NCI-H2196 (cell line): ENCODE results near the gene CCDC43.
"Not testable (repeated sequence)": the region's sequence is repeated elsewhere in the genome, so short reads cannot be mapped to it uniquely, and the experiment has no call there.

Source experiments
- DNase-seq: peaks from one replicate; lab custom pipeline; 2025; ENCODE audit not compliant: unreplicated experiment; lab: John Stamatoyannopoulos, UW

Gene CCDC43

DNA sequence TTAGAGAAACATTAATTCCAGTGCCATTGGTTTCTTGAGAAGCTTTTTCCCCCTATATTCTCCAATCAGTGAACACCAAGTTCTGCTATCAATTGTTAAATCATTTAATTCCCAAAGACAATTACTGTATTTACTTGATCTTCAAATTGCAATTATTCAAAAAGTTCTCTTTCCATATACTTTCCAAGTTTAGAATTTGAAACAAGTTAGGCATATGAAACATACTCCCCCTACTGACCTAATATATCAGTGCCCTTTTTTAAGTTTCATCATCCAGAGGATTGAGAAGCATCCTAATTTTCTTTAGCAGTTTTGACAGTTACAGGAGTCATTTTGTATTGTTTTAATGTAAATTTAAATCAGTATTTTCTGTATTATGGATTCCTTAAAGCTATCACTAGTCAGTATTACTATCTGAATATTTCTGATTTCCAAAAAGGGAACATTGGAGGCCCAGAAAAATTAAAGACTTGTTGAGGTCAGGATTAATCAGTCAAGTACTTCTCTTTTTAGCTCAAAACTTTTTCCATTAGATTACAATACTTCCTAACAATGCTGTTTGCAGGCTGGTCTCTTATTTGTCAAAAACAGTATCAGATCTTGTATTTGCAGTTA is 17.0 kb downstream of the CCDC43 start:
- DNase-seq = peak; percentile 29

GRCh38 chr17:44666006-44666405 is 23.6 kb downstream of the CCDC43 start:
- DNase-seq = no peak

DNA sequence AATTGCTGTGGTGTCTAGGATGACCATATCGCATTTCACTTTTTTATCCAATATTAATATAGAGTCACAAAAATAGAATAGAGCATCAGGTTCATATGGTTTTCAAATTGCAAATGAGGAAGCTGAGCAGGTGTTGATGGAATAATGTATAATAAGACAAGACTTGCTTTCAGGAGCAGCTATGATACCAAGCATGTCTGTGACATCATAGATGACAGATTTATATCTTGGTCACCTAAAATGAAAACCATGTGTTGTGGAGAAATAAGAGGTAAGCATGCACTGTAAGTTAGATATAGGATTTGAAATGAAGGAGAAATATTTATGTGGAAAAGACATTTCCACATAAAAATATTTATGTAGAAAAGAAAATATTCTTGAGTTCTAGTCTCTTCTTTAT is 24.7 kb downstream of the CCDC43 start:
- no peak for DNase-seq

DNA sequence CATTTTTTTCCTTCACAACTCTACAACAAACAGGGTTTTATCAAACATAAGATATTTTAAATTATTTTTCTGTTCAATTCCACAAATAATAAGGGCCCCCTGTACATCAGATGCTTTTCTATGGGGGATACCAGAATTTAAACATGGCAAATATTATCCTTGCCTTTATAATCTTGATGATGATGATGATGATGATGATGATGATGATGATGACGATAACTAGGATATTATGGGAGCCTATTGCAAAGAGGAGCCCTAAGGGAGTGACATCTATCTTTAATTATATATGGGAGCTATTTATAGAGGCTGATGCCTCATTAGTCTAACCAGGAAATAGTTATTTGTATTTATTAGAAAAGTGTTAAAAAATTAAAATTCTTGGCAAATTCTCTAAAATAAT is 26.5 kb downstream of the CCDC43 start:
- DNase-seq = no peak

DNA sequence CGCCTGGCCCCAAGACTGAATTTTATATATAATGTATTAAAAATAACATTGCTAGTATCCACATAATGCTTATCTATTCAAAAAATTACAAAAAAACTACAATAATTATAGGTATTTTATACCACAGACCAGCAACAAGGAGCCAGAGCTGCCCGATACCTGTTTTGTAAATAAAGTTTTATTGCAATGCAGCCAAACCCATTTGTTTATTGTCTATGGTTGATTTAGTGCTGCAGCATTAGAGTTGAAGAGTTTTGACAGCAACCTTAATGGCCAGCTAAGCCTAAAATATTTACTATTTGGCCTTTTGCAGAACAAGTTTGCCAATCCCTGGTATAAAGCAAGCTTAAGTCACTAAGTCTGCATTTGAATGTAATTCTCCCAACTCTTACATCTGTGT is 27.7 kb downstream of the CCDC43 start:
- no peak for DNase-seq

GRCh38 chr17:44655983-44656710 is 33.4 kb downstream of the CCDC43 start, which contains the start of gene MEIOC:
MEIOC (plus strand) TSS chr17:44656468; CDS start chr17:44656614, 146 bp downstream.
- DNase-seq = peak; percentile 95

GRCh38 chr17:44653954-44654353 is 35.6 kb downstream of the CCDC43 start:
- no peak for DNase-seq

GRCh38 chr17:44653384-44653783 is 36.2 kb downstream of the CCDC43 start:
- no peak for DNase-seq

DNA sequence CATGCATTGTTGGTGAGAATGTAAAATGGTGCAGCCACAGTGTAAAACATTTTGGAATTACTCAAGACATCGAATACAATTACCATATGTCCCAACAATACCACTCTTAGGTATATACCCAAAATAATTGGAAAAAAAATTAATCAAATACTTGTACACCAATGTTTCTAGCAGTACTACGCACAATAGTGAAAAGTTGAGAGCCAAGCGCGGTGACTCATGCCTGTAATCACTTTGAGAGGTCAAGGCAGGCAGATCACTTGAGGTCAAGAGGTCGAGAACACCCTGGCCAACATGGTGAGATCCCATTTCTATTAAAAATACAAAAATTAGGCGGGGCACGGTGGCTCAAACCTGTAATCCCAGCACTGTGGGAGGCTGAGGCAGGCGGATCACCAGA is 36.8 kb downstream of the CCDC43 start:
- no peak for DNase-seq

DNA sequence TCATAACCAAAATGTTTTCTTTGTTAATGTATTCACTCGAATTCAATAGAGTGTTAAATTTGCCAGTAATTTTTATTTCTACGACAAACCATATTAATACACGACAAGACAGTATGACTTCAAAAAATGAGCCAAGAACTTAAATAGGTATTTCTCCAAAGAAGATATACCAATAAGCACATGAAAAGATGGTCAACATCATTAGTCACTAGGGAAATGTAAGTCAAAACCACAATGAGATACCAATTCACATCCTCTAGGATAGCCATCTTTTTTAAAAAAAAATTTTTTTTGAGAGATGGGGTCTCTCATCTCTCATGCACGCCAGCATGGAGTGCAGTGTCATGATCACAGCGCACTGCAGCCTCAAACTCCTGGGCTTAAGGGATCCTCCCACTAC is 38.3 kb downstream of the CCDC43 start:
- DNase-seq = no peak

DNA sequence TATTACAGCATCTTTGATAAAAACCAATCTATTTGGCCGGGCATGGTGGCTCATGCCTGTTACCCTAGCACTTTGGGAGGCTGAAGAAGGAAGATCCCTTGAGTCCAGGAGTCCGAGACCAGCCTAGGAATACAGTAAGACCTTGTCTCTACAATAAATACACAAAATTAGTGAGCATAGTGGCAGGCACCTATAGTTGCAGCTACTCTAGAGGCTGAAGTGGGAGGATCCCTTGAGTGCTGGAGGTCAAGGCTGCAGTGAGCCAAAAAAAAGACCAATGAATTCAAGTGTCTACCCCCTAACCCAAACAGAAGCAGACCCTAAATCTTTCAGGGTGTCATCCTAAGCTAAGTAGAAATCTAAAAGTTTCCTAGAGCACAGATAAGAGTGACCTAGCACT is 40.6 kb downstream of the CCDC43 start:
- DNase-seq = no peak

DNA sequence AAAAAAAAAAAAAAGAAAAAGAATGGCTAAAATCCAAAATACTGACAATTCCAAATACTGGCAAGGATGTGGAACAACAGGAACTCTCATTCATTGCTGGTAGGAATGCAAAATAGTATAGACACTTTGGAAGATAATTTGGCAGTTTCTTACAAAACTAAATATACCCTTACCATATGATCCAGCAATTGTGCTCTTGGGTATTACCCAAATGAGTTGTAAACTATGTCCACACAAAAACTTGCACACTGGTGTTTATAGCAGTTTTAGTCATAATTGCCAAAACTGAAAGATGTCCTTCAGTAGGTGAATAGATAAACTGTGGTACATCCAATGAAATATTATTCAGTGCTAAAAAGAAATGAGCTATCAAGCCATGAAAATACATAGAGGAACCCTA is 41.8 kb downstream of the CCDC43 start:
- no peak for DNase-seq

DNA sequence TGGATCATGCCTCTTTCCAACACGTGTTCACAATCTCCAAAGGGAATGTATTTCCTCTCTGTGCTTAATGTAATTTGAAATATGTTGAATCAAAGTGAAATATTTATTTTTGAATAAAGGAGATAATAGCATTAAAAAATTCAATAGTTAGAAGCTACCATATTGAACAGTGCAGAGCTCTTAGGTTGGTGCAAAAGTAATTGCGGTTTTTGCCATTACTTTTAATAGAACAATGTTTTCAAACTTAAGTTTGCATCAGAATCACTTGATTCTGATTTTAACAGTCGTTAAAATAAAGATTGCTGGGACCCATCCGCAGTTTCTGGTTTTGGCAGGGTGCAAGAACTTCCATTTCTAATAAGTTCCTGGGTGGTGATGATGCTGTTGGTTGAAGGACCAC is 43.3 kb downstream of the CCDC43 start:
- no peak for DNase-seq

- no peak for DNase-seq
Measured at GRCh38 chr17:44645341-44645740, 44.2 kb downstream of the CCDC43 start.

DNA sequence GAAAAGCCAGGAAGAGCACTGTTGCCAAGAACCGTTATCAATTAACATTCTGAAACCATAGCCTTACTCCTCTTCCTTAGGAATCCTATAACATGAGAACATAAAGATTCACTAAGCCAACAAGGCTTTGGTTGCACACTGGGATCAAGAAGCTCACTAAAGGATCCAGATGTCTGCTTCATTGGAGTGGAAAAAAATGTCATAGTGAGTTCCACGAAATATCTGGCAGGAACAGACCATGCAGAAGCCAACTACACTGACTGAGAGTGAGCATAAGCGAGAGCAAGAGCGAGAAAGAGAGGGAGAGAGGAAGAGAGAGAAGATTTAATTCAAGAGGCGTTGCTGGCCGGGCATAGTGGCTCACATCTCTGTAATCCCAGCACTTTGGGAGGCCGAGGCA is 46.7 kb downstream of the CCDC43 start:
- DNase-seq = no peak

DNA sequence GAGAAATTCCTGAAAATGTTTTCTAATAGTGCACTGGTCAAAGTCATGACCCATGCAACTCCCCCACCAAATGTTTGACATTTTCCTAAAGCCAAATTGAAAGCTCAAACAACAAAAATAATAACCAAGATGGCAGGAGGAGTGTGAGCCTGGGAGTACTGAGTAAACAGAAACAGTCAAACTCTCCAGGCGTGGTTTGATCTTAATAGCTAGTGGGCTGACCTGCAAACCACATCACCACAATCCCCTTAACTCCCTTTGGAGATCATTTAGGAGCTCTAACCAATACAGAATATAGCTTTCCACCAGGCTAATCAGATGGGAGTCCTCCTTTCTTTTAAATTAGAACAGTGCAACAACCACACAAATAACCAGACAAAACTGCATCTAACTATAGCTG is 52.5 kb downstream of the CCDC43 start:
- no peak for DNase-seq

- peak; percentile 66 for DNase-seq
Measured at GRCh38 chr17:44636562-44636961, 53.0 kb downstream of the CCDC43 start.

GRCh38 chr17:44634401-44634800 is 55.2 kb downstream of the CCDC43 start:
- not testable (repeated sequence) for DNase-seq

DNA sequence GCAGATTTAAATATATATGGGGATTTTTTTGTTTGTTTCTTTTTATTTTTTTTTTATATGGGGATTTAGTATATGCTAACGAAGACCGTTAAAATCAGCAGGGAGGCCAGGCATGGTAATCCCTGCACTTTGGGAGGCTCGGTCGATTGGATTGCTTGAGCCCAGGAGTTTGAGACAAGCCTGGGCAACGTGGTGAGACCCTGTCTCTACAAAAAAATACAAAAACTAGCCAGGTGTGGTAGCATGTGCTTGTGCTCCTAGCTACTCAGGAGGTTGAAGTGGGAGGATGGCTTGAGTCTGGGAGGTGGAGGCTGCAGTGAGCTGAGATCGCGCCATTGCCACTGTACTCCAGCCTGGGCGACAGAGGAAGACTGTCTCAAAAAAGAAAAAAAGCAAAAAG is 55.6 kb downstream of the CCDC43 start:
- DNase-seq = no peak

GRCh38 chr17:44630703-44631102 is 58.9 kb downstream of the CCDC43 start:
- DNase-seq = no peak

DNA sequence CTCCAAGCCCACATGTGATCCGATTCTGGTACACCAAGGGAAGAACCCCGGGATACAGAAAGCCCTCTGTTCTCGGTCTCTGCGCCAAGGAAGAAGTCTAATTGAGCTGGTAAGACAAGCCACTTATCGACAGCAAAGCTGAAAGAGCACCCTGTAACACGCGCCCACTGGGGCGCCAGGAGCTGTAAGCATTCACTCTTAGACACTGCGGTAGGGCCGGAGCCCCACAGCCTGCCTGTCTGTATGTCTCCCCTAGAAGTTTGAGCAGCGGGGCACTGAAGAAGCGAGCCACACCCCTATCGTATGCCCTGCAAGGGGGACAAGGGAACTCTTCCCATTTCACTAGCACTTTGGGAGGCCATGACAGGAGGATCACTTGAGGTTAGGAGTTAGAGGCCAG is 60.3 kb downstream of the CCDC43 start:
- no peak for DNase-seq

DNA sequence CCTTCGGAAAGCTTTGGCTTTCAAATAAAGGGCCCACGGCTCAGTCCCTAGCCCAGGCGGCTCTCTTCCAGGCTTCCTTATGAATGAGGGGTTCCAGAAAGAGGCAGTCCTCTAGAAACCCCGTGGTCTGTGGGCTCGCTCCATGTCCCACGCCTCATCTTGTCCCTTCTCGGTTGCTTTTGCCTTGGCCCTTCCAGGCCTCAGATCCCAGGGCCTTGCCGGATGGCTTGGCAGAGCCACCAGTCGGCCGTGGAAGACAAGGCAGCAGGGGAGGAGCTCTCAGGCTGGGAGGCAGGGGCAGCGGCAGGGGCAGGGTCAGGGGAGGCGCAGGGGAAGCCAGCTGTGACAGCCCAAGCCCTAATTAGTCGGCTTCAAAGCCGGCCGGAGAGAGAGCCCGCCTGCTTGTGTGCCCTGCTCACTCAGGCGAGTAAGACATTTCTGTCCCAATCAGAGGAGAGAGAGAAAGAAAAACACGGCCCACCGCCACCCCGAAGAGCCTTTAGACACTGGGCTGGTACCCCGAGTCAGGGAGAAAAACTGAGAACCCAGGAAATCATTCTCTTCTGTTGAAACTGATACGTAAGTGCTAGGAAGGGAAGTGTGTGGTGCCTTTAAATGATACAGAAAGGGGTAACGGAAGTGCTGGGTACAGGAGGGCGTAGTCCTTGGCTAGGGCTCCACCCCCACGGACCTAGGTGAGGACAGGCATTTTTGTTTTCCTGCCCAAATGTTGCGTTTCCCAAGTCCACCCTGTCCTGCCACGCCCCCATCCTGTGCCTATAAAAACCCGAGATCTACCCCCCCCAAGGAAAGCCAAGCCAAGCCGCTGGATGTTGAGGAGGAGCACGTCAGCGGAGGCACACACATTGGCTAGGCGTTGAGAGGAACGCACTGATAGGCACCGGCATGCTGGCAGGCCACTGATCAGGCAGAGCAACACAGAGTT is 61.1 kb downstream of the CCDC43 start:
- no peak for DNase-seq
